Measurements from ENCODE around the gene ARHGEF7. TPM values are rescaled to one million over a fixed set of nuclear protein-coding genes. Genes with fewer than 3 reads are reported as not detected.

Gene ARHGEF7
- total RNA-seq, 1 donor from 2014 or later = 63.7 TPM

DNA sequence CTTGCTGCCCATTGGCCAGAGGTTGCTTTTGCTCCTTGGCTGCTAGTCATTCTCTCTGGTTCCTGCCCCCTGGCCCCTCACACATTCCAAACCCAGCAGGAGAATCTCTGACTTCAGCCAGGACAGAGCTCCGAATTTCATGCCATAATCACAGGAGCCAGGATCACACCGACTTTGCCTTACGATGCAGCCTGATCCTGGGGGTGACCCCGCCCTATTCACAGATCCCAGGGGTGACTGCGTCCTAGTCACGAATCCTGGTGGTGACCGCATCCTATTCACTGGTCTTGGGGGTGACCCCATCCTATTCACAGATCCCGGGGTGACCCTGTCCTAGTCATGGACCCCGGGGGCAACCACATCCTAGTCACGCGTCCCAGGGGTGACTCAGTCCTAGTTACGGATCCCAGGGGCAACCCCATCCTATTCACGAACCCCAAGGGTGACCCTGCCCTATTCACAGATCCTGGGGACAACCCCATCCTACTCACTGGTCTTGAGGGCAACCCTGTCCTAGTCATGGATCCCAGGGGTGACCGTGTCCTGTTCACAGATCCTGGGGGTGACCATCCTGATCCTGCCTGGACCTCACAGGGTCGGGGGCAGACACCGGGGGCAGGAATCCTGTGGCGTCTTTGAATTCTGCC lies 198.0 kb downstream of the ARHGEF7 start:
- intact Hi-C loops (cut with DNase I) = no loop called here
- ATAC-seq (peak in 1 of 2 donors; percentile 38), DNase-seq (no peak)
- TF ChIP-seq CTCF (IDR thresholded peaks at IDR 0.05) = no peak
- peaks cover 8% of the 10 kb centered on the region for H3K9me3 ChIP-seq
- no peak overlapping the region for H3K27ac ChIP-seq
- H3K4me1 ChIP-seq = no peaks in the 10 kb centered on the region
- H3K4me3 ChIP-seq = no peak overlapping the region
- H3K36me3 ChIP-seq = peaks cover 8% of the 10 kb centered on the region
- H3K27me3 ChIP-seq (ENCODE audit: low read depth) = no peaks in the 10 kb centered on the region

DNA sequence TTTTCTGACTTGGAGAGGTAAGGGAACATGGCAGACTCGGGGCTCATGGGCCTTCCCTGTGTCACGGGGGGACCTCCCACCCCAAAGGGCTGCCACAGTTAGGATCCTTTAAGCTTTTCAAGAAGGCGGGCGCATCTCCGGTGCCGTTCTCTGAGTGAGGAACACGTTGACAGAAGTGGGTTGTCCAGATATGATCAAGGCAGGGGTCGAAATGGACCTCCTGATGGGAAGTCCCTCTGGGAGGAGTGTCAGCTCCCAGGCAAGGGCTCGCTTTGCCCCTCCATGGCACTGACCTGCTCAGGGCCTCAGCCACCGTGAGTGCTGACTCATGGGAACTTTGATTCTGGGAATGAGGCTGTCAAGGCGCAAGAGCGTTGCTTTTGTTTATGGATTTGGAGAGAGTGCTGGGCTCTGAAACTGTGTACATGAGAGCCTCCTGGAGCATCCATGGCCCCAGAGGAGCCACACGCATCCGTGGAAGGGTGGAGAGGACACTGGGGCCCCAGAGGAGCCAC lies 198.9 kb downstream of the ARHGEF7 start:
- Histone ChIP-seq H3K4me3 (no peak overlapping the region), H3K9me3 (peaks cover 8% of the 10 kb centered on the region), H3K36me3 (peaks cover 8% of the 10 kb centered on the region), H3K27me3 (ENCODE audit: low read depth) (no peaks in the 10 kb centered on the region), H3K4me1 (no peaks in the 10 kb centered on the region), H3K27ac (no peak overlapping the region)
- no peak for ATAC-seq
- intact Hi-C loops (cut with DNase I) = no loop called here
- no peak for DNase-seq
- TF ChIP-seq CTCF (IDR thresholded peaks at IDR 0.05) = no peak

- no peak overlapping the region for H3K4me3 ChIP-seq
- no peaks in the 10 kb centered on the region for H3K27me3 ChIP-seq (ENCODE audit: low read depth)
- ATAC-seq (no peak), DNase-seq (no peak)
- H3K36me3 ChIP-seq = peaks cover 8% of the 10 kb centered on the region
- intact Hi-C loops (cut with DNase I) = no loop called here
- no peak overlapping the region for H3K27ac ChIP-seq
- no peaks in the 10 kb centered on the region for H3K4me1 ChIP-seq
- TF ChIP-seq CTCF (IDR thresholded peaks at IDR 0.05) = no peak
- H3K9me3 ChIP-seq = peaks cover 8% of the 10 kb centered on the region
Observed at GRCh38 chr13:111314852-111315251, 199.7 kb downstream of the ARHGEF7 start.

DNA sequence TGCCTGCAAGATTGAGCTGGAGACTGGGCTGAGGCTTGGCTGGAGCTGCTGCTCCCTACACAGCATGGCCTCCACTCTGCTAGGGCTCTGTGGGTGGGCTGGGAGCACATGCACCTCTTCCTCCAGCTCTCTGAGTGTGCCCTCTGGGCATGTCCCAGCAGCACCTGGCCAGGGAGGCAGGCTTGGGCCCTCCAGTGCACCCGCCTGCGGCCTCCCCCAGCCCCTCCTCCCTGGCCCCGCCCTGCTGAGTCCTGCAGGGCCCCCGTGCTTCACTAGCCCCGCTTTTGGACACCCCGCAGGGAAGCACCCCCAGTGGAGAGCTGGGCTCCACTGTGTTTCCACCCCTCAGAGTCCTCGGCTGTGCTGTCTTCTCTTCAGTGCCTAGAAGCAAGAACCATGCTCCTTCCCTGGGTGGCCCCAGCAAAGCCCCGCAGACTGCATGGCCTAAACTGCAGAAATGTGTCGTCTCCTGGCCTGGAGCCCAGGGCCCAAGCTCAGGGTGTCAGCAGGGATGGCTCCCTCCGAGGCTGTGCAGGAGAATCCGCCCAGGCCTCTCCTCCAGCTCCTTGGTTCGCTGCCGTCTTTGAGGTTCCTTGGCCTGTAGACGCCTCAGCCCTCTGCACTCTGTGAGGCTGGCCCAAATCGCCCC lies 200.4 kb downstream of the ARHGEF7 start:
- H3K4me3 ChIP-seq = no peak overlapping the region
- peaks cover 8% of the 10 kb centered on the region for H3K9me3 ChIP-seq
- H3K27me3 ChIP-seq (ENCODE audit: low read depth) = no peaks in the 10 kb centered on the region
- H3K27ac ChIP-seq = no peak overlapping the region
- no peak for TF ChIP-seq CTCF (IDR thresholded peaks at IDR 0.05)
- H3K4me1 ChIP-seq = no peaks in the 10 kb centered on the region
- ATAC-seq (peak in 1 of 2 donors; percentile 34), DNase-seq (no peak)
- intact Hi-C loops (cut with DNase I) = no loop called here
- H3K36me3 ChIP-seq = peaks cover 8% of the 10 kb centered on the region

- ATAC-seq = no peak
Observed at GRCh38 chr13:111316161-111316730, 201.1 kb downstream of the ARHGEF7 start.

More at GRCh38 chr13:111316161-111316730, 201.1 kb downstream of the ARHGEF7 start:
- no peak overlapping the region for H3K4me3 ChIP-seq
- no peak for TF ChIP-seq CTCF (IDR thresholded peaks at IDR 0.05)
- H3K27ac ChIP-seq = no peak overlapping the region
- H3K4me1 ChIP-seq = no peaks in the 10 kb centered on the region
- H3K36me3 ChIP-seq = peaks cover 8% of the 10 kb centered on the region
- DNase-seq = no peak
- H3K9me3 ChIP-seq = peaks cover 8% of the 10 kb centered on the region
- intact Hi-C loops (cut with DNase I) = no loop called here
- no peaks in the 10 kb centered on the region for H3K27me3 ChIP-seq (ENCODE audit: low read depth)

Measured in lower lobe of right lung (tissue), 2 donors.